Kidney (tissue), 14 donors: ENCODE data around the gene IGF1R. TPM values are rescaled to one million over a fixed set of nuclear protein-coding genes. Genes with fewer than 3 reads are reported as not detected.

Source experiments
- DNase-seq, 5 donors: peaks; one replicate each; pipeline ENCODE4 v3.0.0-alpha.2; 2013 to 2020
- FAIRE-seq: peaks from 2 replicates; lab custom pipeline; 2012; peaks lifted over from hg19 to GRCh38; lab: Jason Lieb, UNC
- H3K27ac ChIP-seq, 2 donors: one replicate each; pipeline ENCODE4 v1.7.0; 2013; ENCODE audit warnings: low read depth in 2 of 2, low read length in 2 of 2, inconsistent platforms in 1 of 2
- H3K27me3 ChIP-seq: one replicate; pipeline ENCODE4 v1.7.1; 2013; ENCODE audit warnings: low read length, inconsistent platforms; ENCODE audit not compliant: control insufficient read depth, insufficient read depth
- H3K36me3 ChIP-seq, 3 donors: one replicate each; pipeline versions ENCODE4 v1.7.0 to v1.7.1; 2013; ENCODE audit warnings: low read length in 3 of 3, control low read depth in 1 of 3, inconsistent platforms in 1 of 3; ENCODE audit not compliant: insufficient read depth in 3 of 3, control insufficient read depth in 2 of 3
- H3K4me1 ChIP-seq, 3 donors: one replicate each; pipeline versions ENCODE4 v1.7.0 to v1.7.1; 2013; ENCODE audit warnings: low read length in 3 of 3, inconsistent platforms in 1 of 3, low read depth in 1 of 3; ENCODE audit not compliant: control insufficient read depth in 2 of 3, insufficient read depth in 2 of 3
- H3K4me3 ChIP-seq, 3 donors: one replicate each; pipeline versions ENCODE4 v1.7.0 to v1.8.1; 2013; ENCODE audit warnings: low read length in 3 of 3, control low read depth in 1 of 3, inconsistent platforms in 1 of 3
- H3K9ac ChIP-seq, 3 donors: one replicate each; pipeline versions ENCODE4 v1.7.0 to v1.7.1; 2013; ENCODE audit warnings: low read length in 3 of 3, control low read depth in 1 of 3, inconsistent platforms in 1 of 3
- H3K9me3 ChIP-seq, 3 donors: one replicate each; pipeline versions ENCODE4 v1.7.0 to v1.7.1; 2013; ENCODE audit warnings: low read length in 3 of 3, control low read depth in 1 of 3, inconsistent platforms in 1 of 3; ENCODE audit not compliant: control insufficient read depth in 2 of 3, insufficient read depth in 1 of 3
- CTCF ChIP-seq: IDR thresholded peaks from 3 replicates; pipeline ENCODE4 v1.5.1; 2012; ENCODE audit warnings: mild to moderate bottlenecking, moderate library complexity, borderline replicate concordance; ENCODE audit not compliant: insufficient read depth; ENCODE audit errors: extremely low read depth
- intact Hi-C: fragments of 100-400 bp; cut with DNase I; formaldehyde crosslinking; loops from one replicate; pipeline ENCODE4 v1.11.1; 2022
- polyA plus RNA-seq: library from polyadenylated mRNA; stranded (reverse); fragments of 350-450 nt; fragmentation: Illumina TruSeq; extraction: RNeasy Lipid Tissue Mini Kit (QIAGEN cat#74804); gene quantifications from one replicate; pipeline ENCODE4 v1.2.3, GENCODE V29; 2014; ENCODE audit warnings: low read depth, low replicate concordance; ENCODE audit not compliant: insufficient read depth
- total RNA-seq: library from RNA; stranded (reverse); fragmentation: NEBNext Ultra II Directional; extraction: Animal tissue kit (Norgen Biotek cat#: 25700); gene quantifications from one replicate; pipeline ENCODE4 v1.2.1, GENCODE V29; 2021
- donor health status: control.
- donor health status: control.
- donor health status: control.
- donor health status: control.
- donor health status: control.
- donor health status: DM: yes; HTN: yes; CAD: no.
- donor health status: Normal renal cell carcinoma (clear cell type).

The IGF1R gene
- total and polyA plus RNA-seq, 2 donors from 2014 or later: 6.5 to 73.2 TPM

DNA sequence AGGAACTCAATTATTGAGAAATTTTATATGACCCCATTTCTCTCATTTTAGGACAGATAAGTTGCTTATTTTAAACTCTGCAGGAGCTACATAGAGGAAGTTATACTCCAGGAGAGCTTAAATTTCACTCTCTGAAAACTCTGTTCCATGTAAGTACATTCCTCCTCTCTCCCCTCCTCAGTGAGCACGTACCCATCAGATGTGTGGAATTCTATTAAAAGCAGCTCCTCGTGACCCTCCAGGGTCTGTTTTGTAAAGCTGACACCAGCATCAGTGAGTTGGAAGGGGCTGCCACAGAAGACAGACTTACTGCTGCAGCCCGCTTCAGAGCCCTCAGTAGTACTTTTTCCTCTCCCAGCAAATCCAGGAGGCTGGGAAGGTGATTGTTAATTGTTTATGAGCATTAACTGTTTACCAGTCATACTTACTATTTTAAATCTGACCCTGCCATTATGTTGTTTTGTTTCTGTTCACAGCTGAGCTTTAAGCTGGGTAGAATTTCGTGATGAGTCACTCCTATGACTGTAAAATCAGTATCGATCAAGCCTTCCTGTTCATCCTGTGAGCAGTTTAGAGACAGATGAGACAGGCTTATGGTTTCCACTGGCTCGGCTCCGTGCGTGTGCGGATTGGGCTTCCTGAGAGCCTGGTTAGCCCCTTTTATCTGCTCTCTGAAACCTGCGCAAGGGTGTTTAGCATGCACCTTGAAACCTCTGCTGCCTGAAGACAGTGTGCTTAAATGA, 20.4 kb downstream of the IGF1R start:
- H3K36me3 ChIP-seq: no peaks in the 10 kb centered on the region
- peaks cover 0 to 30% (median 18%) of the 10 kb centered on the region in 3 donors for H3K4me1 ChIP-seq
- no peak for TF ChIP-seq CTCF
- intact Hi-C loops: no loop called here
- peak in 2 of 5 donors; percentile 51 to 60 for DNase-seq
- FAIRE-seq: no peak
- H3K4me3 ChIP-seq: peak overlapping the region in 1 of 3 donors; percentile 28
- peak overlapping the region in 1 of 2 donors; percentile 23 for H3K27ac ChIP-seq
- no peaks in the 10 kb centered on the region for H3K27me3 ChIP-seq
- H3K9ac ChIP-seq: no peak overlapping the region
- no peaks in the 10 kb centered on the region for H3K9me3 ChIP-seq

- Histone ChIP-seq H3K4me3 (no peak overlapping the region), H3K27me3 (no peaks in the 10 kb centered on the region), H3K4me1 (peaks cover 0 to 30% (median 18%) of the 10 kb centered on the region in 3 donors), H3K27ac (peak overlapping the region in 1 of 2 donors; percentile 23), H3K9me3 (no peaks in the 10 kb centered on the region), H3K36me3 (no peaks in the 10 kb centered on the region), H3K9ac (peak overlapping the region in 1 of 3 donors; percentile 9)
- DNase-seq: no peak
- no peak for FAIRE-seq
- TF ChIP-seq CTCF: no peak
- intact Hi-C loops: no loop called here
Measured at GRCh38 chr15:98669638-98670037, 21.3 kb downstream of the IGF1R start.

DNA sequence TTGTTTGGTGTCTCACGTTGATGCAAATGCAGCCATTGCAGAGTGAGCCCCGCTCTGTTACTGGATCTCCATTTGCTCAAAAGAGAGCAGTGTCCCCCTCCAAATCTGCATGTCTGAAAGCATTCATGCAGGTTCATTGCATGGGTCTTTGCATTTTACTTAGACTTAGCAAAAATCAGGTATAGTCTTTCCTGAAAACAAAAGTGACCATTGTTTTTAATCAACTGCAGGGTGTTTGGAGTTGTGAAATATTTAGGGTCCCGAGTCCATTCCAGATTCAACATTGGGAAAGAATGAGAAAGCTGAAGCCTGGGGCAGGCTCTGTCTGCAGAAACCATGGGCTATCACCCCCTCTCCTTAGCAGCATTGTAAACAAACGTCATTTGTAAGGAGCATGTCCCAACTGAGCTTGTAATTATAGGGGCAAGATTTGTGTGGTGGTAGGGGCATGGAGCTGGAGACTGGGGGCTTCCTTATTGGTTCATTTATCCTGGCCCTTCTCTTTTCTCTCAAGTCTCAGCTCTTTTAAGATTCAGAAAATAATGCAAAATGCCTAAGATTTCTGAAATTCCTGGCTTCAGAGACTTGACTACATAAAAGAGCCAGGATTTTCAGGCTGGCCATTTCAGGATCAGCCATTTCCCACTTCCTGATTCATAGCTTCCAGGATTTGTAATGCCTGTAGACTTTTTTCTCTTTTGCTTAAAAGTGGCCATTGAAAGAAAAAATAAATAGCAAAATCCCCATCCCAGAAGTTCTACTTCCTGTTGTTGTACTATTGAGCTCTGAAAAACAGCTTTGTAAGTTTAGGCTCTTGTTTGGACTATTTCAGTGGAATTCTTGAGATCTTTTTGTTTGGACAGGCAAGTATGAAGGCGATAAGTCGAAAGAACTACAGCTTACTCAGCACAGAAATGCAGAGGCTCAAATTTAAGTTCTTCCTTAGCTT, 23.0 kb downstream of the IGF1R start:
- Histone ChIP-seq H3K27ac (peak overlapping the region; percentile 4 to 76), H3K9me3 (no peaks in the 10 kb centered on the region), H3K4me3 (peak overlapping the region in 1 of 3 donors; percentile 11), H3K36me3 (no peaks in the 10 kb centered on the region), H3K9ac (no peak overlapping the region), H3K4me1 (peaks cover 0 to 28% (median 18%) of the 10 kb centered on the region in 3 donors), H3K27me3 (no peaks in the 10 kb centered on the region)
- TF ChIP-seq CTCF: no peak
- FAIRE-seq (no peak), DNase-seq (peak in 2 of 5 donors; percentile 64 to 79)
- intact Hi-C loops: no loop called here
